ENCODE data around the gene ITGA3. TPM values are rescaled to one million over a fixed set of nuclear protein-coding genes. Genes with fewer than 3 reads are reported as not detected.

Gene ITGA3
- total and polyA plus RNA-seq, 4 donors = 0.79 to 4.4 (median 1.4) TPM

DNA sequence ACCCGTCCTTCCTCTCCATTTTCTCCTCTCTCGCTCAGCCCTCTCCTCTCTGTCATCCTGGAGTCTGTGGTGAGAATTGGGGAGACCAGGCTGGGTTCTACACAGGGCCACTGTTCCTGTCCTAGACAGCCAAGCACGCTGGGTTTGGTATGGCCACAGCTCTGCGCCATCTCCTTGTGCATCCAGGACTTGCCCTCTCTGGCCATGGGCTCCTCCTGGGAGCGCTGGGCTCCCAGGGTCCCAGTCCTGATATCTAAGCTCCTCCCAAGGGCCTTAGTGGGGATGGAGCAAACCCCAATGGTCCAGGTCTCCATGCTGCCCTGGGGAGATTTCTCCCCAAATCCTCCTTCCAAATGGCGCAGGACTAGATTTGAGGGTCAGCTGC lies 27.2 kb upstream of the ITGA3 start:
- Histone ChIP-seq H3K4me3 (ENCODE audit: low read depth in 1 of 3, low read length in 3 of 3) (no peak overlapping the region), H3K9ac (ENCODE audit: low read depth in 1 of 2, low read length in 2 of 2) (no peak overlapping the region), H3K9me3 (ENCODE audit: control insufficient read depth in 4 of 4, low read length in 3 of 4) (no peaks in the 10 kb centered on the region), H3K4me1 (ENCODE audit: control insufficient read depth in 4 of 4, insufficient read depth in 4 of 4, low read length in 3 of 4) (peaks cover 0 to 7% (median 1%) of the 10 kb centered on the region in 4 donors), H3K27me3 (ENCODE audit: control insufficient read depth in 4 of 4, insufficient read depth in 4 of 4, low read length in 3 of 4) (peaks cover 0 to 2% (median 1%) of the 10 kb centered on the region in 4 donors), H3K36me3 (ENCODE audit: control insufficient read depth in 4 of 4, insufficient read depth in 3 of 4, low read depth in 1 of 4, low read length in 3 of 4) (no peaks in the 10 kb centered on the region), H3K27ac (ENCODE audit: low read depth in 1 of 2, low read length in 2 of 2) (no peak overlapping the region)
- 67% methylated on average over 6 of the region's 6 CpGs for WGBS
- no peak for DNase-seq (ENCODE audit: low spot score)
- no peak for TF ChIP-seq JUND (IDR thresholded peaks at IDR 0.05)

DNA sequence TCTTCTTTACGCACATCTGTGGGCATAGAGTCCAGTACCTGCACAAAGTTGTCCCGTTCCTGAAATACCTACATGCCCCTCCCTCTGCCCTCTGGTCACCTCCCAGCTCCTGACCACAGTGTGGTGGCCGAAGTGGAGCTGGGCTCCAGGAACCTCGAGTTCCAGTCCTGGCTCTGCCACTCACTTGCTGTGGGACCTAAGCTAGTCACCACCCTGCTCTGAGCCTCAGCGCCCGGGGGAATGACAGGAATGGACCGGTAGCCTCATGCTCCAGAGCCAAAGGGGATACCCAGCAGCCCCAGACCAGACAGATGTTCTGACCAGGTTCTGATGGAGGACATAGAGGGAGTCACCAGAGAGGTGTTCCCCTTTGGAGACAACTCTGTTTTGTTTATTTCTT lies 26.7 kb upstream of the ITGA3 start:
- Histone ChIP-seq H3K27me3 (ENCODE audit: control insufficient read depth in 4 of 4, insufficient read depth in 4 of 4, low read length in 3 of 4) (peaks cover 0 to 2% (median 1%) of the 10 kb centered on the region in 4 donors), H3K4me3 (ENCODE audit: low read depth in 1 of 3, low read length in 3 of 3) (no peak overlapping the region), H3K36me3 (ENCODE audit: control insufficient read depth in 4 of 4, insufficient read depth in 3 of 4, low read depth in 1 of 4, low read length in 3 of 4) (no peaks in the 10 kb centered on the region), H3K9ac (ENCODE audit: low read depth in 1 of 2, low read length in 2 of 2) (no peak overlapping the region), H3K9me3 (ENCODE audit: control insufficient read depth in 4 of 4, low read length in 3 of 4) (no peaks in the 10 kb centered on the region), H3K4me1 (ENCODE audit: control insufficient read depth in 4 of 4, insufficient read depth in 4 of 4, low read length in 3 of 4) (peaks cover 0 to 7% (median 1%) of the 10 kb centered on the region in 4 donors), H3K27ac (ENCODE audit: low read depth in 1 of 2, low read length in 2 of 2) (no peak overlapping the region)
- no peak for TF ChIP-seq FOXA1 (IDR thresholded peaks at IDR 0.05)
- TF ChIP-seq, protein P1, sequence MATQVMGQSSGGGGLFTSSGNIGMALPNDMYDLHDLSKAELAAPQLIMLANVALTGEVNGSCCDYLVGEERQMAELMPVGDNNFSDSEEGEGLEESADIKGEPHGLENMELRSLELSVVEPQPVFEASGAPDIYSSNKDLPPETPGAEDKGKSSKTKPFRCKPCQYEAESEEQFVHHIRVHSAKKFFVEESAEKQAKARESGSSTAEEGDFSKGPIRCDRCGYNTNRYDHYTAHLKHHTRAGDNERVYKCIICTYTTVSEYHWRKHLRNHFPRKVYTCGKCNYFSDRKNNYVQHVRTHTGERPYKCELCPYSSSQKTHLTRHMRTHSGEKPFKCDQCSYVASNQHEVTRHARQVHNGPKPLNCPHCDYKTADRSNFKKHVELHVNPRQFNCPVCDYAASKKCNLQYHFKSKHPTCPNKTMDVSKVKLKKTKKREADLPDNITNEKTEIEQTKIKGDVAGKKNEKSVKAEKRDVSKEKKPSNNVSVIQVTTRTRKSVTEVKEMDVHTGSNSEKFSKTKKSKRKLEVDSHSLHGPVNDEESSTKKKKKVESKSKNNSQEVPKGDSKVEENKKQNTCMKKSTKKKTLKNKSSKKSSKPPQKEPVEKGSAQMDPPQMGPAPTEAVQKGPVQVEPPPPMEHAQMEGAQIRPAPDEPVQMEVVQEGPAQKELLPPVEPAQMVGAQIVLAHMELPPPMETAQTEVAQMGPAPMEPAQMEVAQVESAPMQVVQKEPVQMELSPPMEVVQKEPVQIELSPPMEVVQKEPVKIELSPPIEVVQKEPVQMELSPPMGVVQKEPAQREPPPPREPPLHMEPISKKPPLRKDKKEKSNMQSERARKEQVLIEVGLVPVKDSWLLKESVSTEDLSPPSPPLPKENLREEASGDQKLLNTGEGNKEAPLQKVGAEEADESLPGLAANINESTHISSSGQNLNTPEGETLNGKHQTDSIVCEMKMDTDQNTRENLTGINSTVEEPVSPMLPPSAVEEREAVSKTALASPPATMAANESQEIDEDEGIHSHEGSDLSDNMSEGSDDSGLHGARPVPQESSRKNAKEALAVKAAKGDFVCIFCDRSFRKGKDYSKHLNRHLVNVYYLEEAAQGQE (IDR thresholded peaks at IDR 0.05) = no peak
- TF ChIP-seq JUND (IDR thresholded peaks at IDR 0.05) = no peak
- TF ChIP-seq, protein P2, sequence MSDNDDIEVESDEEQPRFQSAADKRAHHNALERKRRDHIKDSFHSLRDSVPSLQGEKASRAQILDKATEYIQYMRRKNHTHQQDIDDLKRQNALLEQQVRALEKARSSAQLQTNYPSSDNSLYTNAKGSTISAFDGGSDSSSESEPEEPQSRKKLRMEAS (IDR thresholded peaks at IDR 0.05) = no peak
- no peak for TF ChIP-seq TAF1 (conservative IDR thresholded peaks at IDR 0.05)
- no peak for TF ChIP-seq SP1 (IDR thresholded peaks at IDR 0.05)
- no peak for TF ChIP-seq EGR1 (IDR thresholded peaks at IDR 0.05; ENCODE audit: low read depth in 2 of 2)
- TF ChIP-seq, protein P3, sequence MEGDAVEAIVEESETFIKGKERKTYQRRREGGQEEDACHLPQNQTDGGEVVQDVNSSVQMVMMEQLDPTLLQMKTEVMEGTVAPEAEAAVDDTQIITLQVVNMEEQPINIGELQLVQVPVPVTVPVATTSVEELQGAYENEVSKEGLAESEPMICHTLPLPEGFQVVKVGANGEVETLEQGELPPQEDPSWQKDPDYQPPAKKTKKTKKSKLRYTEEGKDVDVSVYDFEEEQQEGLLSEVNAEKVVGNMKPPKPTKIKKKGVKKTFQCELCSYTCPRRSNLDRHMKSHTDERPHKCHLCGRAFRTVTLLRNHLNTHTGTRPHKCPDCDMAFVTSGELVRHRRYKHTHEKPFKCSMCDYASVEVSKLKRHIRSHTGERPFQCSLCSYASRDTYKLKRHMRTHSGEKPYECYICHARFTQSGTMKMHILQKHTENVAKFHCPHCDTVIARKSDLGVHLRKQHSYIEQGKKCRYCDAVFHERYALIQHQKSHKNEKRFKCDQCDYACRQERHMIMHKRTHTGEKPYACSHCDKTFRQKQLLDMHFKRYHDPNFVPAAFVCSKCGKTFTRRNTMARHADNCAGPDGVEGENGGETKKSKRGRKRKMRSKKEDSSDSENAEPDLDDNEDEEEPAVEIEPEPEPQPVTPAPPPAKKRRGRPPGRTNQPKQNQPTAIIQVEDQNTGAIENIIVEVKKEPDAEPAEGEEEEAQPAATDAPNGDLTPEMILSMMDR (IDR thresholded peaks at IDR 0.05; ENCODE audit: low read depth, low read length, missing input control) = no peak
- TF ChIP-seq HNF4A (conservative IDR thresholded peaks at IDR 0.05) = no peak
- no peak for TF ChIP-seq RAD21 (IDR thresholded peaks at IDR 0.05)
- no peak for TF ChIP-seq GABPA (IDR thresholded peaks at IDR 0.05 in 1 of 2, conservative IDR thresholded peaks at IDR 0.05 in 1 of 2)
- TF ChIP-seq, protein P4, sequence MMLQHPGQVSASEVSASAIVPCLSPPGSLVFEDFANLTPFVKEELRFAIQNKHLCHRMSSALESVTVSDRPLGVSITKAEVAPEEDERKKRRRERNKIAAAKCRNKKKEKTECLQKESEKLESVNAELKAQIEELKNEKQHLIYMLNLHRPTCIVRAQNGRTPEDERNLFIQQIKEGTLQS (IDR thresholded peaks at IDR 0.05) = no peak
- TF ChIP-seq HNF4G (IDR thresholded peaks at IDR 0.05) = no peak
- no peak for TF ChIP-seq NR2F2 (IDR thresholded peaks at IDR 0.05)
- DNase-seq (ENCODE audit: low spot score) = no peak
- WGBS = 69% methylated on average over 7 of the region's 7 CpGs
